Parathyroid adenoma (tissue), 2 donors: ENCODE data around the gene GBP2.

Experiments used
- H2AFZ ChIP-seq: fragments of 300-600 bp; sonication (generic); one replicate; pipeline ENCODE4 v1.7.0; 2017; ENCODE audit warnings: antibody characterized with exemption, mild to moderate bottlenecking
- H3K27ac ChIP-seq: fragments of 300-600 bp; sonication (generic); one replicate; pipeline ENCODE4 v1.7.0; 2017
- H3K27me3 ChIP-seq: fragments of 300-600 bp; sonication (generic); one replicate; pipeline ENCODE4 v1.7.0; 2017; ENCODE audit warnings: low read length; ENCODE audit not compliant: control insufficient read depth, insufficient read depth
- H3K36me3 ChIP-seq: fragments of 300-600 bp; sonication (generic); one replicate; pipeline ENCODE4 v1.7.0; 2017; ENCODE audit warnings: low read length; ENCODE audit not compliant: control insufficient read depth, insufficient read depth
- H3K4me1 ChIP-seq: fragments of 300-600 bp; sonication (generic); one replicate; pipeline ENCODE4 v1.7.0; 2017; ENCODE audit warnings: control low read depth
- H3K4me2 ChIP-seq: fragments of 300-600 bp; sonication (generic); one replicate; pipeline ENCODE4 v1.7.0; 2017; ENCODE audit warnings: low read length
- H3K4me3 ChIP-seq: fragments of 300-600 bp; sonication (generic); one replicate; pipeline ENCODE4 v1.7.0; 2017; ENCODE audit warnings: low read depth, low read length
- H3K79me2 ChIP-seq: fragments of 300-600 bp; sonication (generic); one replicate; pipeline ENCODE4 v1.7.0; 2017; ENCODE audit warnings: control low read depth
- H3K9ac ChIP-seq: fragments of 300-600 bp; sonication (generic); one replicate; pipeline ENCODE4 v1.7.0; 2017; ENCODE audit warnings: mild to moderate bottlenecking
- H3K9me3 ChIP-seq: fragments of 300-600 bp; sonication (generic); one replicate; pipeline ENCODE4 v1.7.0; 2017; ENCODE audit warnings: low read length; ENCODE audit not compliant: control insufficient read depth
- TF ChIP-seq, protein P1 (sequence below): fragments of 300-600 bp; sonication (generic); IDR thresholded peaks from one replicate; pipeline ENCODE4 v1.7.0; 2017; ENCODE audit warnings: antibody characterized with exemption, mild to moderate bottlenecking
- donor health status: primary hyperparathyroidism.

Gene GBP2

DNA sequence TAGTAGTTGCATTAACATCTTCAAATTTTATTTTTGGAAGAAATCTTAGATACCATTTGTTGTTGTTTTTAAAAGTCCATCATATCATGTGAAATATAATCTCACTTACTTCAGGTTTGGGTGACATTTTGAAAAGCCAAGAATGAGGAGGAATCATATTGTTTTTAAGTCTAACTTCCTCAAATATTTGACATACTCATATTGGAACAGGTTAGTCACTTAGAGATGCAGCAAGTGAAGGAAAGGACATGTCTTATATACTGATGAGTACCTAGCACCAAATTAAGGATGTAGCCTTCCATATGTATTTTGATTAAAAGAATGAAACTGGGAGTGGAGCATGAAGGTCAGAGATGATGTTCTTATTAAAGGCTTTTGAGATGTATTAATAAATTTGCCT lies 23.9 kb downstream of the GBP2 start:
- TF ChIP-seq, protein P1, sequence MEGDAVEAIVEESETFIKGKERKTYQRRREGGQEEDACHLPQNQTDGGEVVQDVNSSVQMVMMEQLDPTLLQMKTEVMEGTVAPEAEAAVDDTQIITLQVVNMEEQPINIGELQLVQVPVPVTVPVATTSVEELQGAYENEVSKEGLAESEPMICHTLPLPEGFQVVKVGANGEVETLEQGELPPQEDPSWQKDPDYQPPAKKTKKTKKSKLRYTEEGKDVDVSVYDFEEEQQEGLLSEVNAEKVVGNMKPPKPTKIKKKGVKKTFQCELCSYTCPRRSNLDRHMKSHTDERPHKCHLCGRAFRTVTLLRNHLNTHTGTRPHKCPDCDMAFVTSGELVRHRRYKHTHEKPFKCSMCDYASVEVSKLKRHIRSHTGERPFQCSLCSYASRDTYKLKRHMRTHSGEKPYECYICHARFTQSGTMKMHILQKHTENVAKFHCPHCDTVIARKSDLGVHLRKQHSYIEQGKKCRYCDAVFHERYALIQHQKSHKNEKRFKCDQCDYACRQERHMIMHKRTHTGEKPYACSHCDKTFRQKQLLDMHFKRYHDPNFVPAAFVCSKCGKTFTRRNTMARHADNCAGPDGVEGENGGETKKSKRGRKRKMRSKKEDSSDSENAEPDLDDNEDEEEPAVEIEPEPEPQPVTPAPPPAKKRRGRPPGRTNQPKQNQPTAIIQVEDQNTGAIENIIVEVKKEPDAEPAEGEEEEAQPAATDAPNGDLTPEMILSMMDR = no peak
- H3K27ac ChIP-seq = no peak overlapping the region
- no peak overlapping the region for H3K4me3 ChIP-seq
- H3K36me3 ChIP-seq = no peaks in the 10 kb centered on the region
- H2AFZ ChIP-seq = no peak overlapping the region
- H3K9ac ChIP-seq = no peak overlapping the region
- no peaks in the 10 kb centered on the region for H3K79me2 ChIP-seq
- no peaks in the 10 kb centered on the region for H3K27me3 ChIP-seq
- no peaks in the 10 kb centered on the region for H3K4me1 ChIP-seq
- no peaks in the 10 kb centered on the region for H3K9me3 ChIP-seq
- H3K4me2 ChIP-seq = no peak overlapping the region

DNA sequence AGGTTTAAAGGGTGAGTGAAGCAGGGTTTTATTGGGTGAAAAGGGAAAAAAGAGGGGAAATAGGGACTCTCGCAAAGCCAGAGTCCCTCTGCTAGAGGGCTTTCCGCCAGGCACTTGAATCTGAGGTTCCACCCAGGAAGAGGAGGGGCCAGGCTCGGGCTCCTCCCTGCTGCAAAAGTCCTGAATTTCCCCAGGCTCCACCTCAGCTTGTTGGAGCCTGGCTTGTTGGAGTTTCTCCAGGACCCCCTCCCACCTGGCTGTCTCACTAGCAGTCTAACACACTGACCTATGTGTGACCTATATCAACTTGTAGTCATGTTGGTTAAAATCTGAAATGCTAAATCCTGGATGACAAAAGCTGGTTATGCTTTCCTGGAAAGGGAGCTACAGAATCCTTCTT lies 25.5 kb downstream of the GBP2 start:
- Histone ChIP-seq H3K9me3 (no peaks in the 10 kb centered on the region), H3K4me2 (no peak overlapping the region), H3K9ac (no peak overlapping the region), H3K36me3 (no peaks in the 10 kb centered on the region), H2AFZ (no peak overlapping the region), H3K27ac (no peak overlapping the region), H3K79me2 (no peaks in the 10 kb centered on the region), H3K4me1 (no peaks in the 10 kb centered on the region), H3K27me3 (no peaks in the 10 kb centered on the region), H3K4me3 (no peak overlapping the region)
- TF ChIP-seq, protein P1 = no peak

DNA sequence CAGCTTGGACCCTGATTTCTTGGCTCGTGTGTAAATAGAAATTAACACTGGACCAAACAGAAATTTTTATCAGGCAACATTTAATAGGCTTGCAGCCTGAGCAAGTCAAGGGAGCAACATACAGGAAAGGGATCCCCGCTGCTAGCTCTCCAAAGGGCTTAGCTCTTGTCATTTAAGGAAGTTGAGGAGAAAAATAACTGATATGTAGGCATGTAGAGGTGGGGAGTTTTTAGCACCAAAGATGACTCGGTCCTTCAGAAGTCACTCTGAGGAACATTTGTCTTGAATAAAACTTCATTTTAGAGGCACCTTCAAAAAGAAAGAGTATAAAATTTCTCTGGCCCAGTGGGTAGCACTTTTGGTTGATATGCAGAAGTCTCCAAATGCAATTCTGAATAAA lies 27.1 kb downstream of the GBP2 start:
- Histone ChIP-seq H3K4me3 (no peak overlapping the region), H3K27ac (no peak overlapping the region), H3K9ac (no peak overlapping the region), H3K36me3 (no peaks in the 10 kb centered on the region), H3K9me3 (no peaks in the 10 kb centered on the region), H3K27me3 (no peaks in the 10 kb centered on the region), H3K4me2 (no peak overlapping the region), H3K79me2 (no peaks in the 10 kb centered on the region), H2AFZ (no peak overlapping the region), H3K4me1 (no peaks in the 10 kb centered on the region)
- TF ChIP-seq, protein P1 = no peak

DNA sequence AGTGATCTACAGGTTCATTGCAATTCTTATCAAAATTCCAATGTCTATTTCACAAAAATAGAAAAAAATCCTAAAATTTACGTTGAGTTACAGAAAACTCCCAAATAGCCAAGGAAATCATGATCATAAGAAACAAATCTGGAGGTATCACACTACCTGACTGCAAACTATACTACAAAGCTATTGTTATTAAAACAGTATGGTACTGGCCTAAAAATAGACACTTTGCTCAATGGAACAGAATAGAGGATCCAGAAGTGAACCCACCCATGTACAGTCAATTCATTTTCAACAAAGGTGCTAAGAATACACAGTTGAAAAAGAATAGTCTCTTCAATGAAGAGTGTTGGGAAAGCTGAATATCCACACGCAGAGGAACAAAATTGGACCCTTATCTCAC lies 30.2 kb downstream of the GBP2 start:
- Histone ChIP-seq H3K79me2 (no peaks in the 10 kb centered on the region), H3K4me3 (no peak overlapping the region), H3K9ac (no peak overlapping the region), H2AFZ (no peak overlapping the region), H3K9me3 (no peaks in the 10 kb centered on the region), H3K4me2 (no peak overlapping the region), H3K4me1 (no peaks in the 10 kb centered on the region), H3K27me3 (no peaks in the 10 kb centered on the region), H3K27ac (no peak overlapping the region), H3K36me3 (no peaks in the 10 kb centered on the region)
- TF ChIP-seq, protein P1 = no peak

DNA sequence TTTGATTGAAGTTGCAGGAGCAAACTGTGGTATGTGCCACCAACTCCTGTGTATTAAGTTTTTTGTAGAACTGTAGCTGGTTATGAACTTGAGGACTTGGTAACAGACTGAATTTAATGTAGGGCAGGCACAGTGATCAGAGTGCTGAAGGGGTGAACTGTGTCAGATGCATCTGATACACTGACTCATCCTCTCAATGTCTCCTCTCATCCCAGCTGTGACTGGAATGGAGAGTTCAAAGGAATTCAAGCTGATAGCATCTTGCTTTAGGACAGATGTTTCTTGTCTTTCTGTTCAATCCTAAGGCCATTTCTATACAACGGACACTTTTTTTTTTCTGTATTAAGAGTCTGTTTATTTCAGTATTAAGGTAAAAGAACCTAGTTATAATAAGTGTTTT lies 36.0 kb downstream of the GBP2 start:
- Histone ChIP-seq H3K9ac (no peak overlapping the region), H3K4me3 (no peak overlapping the region), H3K9me3 (no peaks in the 10 kb centered on the region), H3K27ac (no peak overlapping the region), H2AFZ (no peak overlapping the region), H3K27me3 (no peaks in the 10 kb centered on the region), H3K4me1 (no peaks in the 10 kb centered on the region), H3K79me2 (no peaks in the 10 kb centered on the region), H3K4me2 (no peak overlapping the region), H3K36me3 (no peaks in the 10 kb centered on the region)
- TF ChIP-seq, protein P1 = no peak
